Measurements from ENCODE around the gene SLC7A1.

The SLC7A1 gene

DNA sequence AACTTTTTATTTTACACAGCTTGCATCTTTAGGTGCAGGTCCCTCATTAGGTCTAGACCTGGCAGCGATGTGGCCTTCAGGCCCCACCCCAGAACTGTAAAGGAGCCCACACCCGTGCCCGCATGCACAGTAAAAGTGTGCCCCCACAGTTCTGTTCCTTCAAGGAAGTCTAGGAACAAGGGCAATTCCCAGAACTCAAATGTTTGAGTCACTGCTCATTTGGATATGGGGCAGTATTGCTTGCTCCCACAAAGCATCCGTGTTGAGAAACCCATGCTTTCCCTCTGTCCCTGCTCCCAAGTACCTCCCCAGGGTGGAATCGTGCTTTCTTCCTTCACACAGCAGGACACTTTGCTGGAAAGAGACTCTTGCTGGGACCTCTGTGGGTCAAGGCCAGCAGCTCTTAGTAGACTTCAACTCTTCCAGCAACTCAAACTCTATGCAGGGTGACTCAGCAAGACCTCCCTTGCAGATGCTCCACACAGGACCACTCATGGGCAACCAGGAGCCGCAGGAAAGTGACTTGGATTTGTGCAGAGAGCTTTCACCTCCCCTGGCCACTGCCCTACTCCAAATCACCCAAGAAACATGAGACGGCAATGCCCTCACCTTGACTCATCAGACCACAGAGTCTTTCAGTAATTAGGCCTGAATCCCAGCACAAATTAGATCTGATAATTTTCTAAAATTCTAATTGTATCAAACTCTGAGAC, 12.3 kb downstream of the SLC7A1 start:
- DNase-seq (ENCODE audit: low read depth in 2 of 2), result no peak

DNA sequence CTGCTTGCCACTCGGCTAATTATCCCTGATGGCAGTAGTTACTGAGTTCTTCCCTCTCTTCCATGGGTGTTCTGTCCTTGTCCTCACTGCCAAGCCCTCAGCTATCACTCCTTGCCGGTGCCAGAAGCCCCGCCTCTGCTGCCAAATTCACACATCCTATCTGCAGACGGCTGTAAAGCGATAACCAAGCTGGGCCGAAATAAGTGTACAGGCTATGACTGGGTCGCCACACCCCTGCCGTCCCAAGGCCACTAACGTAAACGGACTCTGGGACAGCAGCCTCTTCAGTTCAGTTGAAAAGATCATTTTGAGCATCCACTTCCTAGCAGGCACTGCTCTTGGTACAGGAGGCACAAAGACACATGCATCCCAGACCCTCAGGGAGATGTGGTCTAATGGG, 13.3 kb downstream of the SLC7A1 start:
- no peak for DNase-seq (ENCODE audit: low read depth in 2 of 2)

DNA sequence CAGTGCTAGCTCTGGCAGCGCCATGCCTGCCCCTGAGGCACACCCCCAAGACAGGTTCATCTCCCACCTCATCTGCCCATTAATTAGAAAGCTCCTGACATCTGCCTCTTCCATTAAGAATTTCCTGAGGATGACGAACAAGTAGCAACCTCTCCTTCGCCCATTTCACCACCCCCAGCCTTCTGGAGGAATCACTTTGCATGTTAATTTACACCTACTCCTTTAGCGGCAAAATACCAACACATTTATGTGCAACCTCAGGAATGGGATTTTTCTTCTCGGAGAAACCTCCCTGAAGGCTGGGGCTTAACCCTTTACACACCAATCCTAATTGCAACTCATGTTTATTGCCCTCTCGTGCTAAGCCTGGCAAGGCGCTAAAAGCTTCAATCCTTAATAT, 13.8 kb downstream of the SLC7A1 start:
- DNase-seq (ENCODE audit: low read depth in 2 of 2), result no peak

DNA sequence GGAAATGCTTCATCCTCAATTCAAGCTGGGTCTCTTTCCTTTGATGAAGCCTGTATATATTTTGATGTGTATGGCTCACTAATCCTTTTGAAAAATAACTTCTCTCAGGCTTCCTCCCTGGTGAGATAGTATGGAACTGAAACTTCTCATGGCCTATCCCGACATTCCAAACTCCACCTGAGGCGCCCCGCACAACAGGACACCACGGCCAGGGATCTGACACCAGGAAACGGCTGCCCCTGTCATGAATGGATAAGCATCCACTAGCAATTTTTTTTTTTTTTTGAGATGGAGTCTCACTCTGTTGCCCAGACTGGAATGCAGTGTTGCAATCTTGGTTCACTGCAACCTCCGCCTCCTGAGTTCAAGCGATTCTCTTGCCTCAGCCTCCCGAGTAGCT, 16.4 kb downstream of the SLC7A1 start:
- no peak for DNase-seq (ENCODE audit: low read depth in 2 of 2)

DNA sequence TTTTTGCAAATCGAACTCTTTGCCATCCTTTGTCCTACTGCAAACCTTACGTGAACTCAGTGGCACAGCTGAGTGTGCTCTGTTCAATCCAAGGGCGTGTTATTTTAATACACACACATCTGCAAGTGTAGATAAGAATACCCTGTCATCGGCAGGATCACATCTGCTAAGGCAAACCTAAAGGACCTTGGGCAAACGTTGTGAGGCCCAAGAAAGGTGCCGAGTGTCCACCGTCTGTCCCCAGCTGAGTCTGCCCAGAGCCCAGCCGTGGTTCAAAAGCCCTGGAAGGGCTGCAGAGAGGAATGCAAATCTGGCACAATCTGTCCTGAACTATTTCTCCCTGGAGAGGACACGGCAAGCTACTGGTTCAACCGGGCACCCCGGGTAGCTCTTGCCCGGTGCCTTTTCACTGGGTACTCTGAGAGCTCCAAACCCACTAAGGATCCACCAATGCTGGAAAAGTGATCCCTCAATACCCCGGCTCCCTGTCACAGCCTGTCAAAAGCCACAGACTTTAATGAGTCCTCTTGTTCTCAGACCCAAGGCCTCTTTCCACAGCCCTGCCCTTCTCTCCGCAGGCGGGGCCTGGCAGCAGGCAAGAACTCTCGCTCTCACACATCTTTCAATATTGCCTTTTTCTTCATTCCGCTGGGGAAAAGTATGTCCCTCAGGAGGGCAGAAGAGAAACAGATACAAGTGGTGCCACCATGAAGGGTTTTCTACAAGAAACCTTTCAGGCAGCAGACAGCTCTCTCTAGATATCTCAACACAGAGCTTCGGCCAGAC, 17.0 kb downstream of the SLC7A1 start:
- no peak for DNase-seq (ENCODE audit: low read depth in 2 of 2)

DNA sequence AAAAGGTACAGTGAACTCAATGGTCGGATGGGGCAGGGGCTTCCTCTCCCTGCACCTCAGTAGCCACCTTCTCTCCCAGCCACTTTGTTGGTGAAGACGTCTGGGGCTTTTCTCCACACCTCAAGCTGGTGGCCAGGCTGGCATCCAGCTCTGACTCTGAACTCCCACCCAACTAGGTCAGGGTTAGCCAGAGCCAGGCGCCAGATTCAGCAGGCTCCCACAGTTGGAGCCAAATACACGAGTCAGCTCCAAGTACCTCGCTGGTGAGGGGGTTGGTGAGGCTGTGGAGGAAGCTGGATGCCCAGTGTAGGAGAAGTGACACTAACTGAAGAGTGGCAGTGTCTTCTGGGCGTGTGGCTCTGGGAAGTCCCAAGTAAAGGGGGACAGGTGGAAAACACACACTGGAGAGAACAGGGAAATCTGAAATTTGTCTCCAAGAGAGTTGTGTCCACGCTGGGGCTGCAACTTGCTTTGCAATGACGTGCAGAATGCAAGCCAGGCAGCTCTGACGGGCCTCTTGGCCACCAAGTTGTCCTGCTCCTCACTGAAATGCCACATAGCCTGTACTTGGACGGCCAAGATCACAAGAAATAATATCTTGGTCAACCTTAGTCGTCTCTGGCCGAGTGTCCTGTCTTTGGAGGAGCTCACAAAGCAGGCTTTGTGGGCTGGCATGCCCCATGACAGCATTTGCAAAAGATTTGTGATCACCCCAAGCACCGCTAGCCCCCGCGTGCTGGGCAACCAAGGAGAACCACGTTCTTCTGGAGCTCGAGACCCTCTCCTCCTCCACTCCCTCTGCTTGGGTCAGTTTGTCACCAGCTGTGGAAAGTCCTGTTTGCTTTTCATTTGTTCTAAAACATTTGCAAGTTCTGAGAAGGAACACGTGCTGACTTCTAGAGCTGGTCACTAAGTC, 18.1 kb downstream of the SLC7A1 start:
- DNase-seq (ENCODE audit: low read depth in 2 of 2), result no peak

DNA sequence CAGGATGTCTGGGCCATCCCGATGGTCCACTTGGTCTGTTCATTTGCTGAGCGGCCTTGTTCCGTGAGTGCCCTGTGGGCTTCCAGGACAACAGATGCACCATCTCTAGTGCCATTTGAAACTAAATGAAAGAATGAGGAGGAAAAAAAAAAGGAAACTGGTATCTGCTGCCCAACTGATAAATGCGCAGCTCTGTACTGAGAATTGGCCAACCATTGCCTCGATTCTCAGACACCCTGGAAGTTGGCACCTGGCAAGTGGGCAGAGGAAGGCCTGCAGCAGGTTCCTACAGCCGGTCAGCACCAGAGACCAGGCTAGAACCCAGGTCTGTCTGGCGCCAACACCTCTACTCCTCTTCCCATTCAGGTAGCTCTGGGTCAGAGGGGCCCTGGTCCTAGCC, 18.9 kb downstream of the SLC7A1 start:
- DNase-seq (ENCODE audit: low read depth in 2 of 2), result no peak

DNA sequence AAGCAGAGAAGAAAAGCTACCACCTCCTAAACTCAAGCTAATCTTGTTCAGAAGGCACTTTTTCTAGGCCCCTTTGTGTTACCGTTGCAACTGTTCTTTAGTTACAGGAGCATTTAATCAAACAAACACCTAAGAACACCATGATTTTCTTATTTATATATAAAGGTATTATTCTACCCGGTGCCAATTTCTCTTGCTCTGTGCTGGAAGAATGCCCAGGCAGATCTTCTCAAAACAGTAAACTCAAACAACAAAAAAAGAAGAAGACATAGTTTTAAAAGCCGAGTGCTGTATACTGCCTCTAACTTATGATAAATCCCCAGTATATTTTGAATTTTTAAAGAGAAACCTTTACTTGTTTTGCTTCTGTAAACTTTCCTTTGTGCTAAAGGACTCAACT, 20.4 kb downstream of the SLC7A1 start:
- DNase-seq (ENCODE audit: low read depth in 2 of 2), result no peak

DNA sequence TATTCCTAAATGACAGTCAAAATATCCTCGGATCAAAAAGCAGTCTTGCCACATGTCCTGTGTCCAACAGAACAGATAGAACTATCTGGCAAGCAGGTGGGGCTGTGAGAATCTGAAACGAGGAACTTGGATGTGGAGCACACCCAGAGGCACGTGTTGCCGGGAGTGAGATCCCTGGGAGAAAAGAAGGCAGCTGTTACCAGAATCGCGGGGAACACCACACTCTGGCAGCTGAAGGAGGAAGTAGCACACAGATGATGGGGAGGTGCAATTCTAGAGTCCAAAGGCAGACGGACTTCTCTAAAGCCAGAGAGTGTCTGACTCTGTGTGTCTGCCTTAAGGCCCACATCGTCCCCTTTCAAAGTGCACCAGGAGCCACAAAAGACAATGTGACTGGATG, 22.3 kb downstream of the SLC7A1 start:
- no peak for DNase-seq (ENCODE audit: low read depth in 2 of 2)

DNA sequence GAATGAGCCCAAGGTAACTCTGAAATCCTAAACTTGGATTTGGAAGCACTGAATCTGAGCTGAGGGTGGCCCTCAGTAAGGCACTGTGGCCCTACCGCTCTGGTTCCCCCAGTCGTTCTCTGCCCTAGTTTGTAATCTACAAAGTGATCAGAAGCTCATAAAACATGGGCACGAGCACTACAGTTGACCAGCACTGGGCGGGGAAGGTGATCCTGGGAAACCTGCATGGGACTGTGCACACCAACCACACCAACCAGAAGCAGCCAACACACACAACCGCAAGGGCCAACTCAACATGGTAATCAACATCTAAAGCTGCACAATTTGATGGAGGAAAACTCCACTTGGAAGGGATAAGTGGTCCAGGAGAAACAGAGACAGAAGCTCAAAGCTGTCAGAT, 22.9 kb downstream of the SLC7A1 start:
- DNase-seq (ENCODE audit: low read depth in 2 of 2), result no peak

DNA sequence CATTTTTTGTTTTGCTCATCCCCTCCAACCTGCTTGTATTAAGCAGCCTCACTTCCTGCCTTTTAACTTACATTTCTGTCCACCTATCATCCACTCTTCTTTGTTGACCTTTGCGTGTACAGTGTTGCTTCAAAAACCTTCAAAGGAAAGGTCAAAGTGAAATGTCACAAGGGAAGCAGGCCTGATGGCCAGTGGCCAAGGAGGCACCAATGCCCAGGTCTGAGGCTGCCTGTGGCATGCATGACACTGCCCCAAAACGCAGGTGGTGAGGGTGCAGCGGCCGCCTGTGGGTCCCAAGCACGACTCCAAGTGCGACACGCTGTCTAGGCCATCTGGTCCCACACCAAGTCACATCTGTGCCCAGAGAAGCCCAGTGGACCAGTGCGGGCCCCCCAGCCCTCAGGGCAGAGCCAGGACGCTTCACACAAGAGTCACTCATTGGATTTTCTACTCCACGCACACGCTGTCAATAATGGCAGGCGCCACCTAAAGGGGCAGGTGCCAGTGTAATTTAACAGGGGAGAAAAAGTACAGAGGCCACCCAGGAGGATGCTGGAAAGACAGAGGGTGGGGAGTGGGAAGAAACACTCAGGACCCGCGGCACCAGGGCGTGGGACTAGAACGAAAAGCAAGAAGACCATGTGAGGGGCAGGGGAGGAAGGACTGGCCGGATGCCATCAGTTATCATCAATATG, 23.5 kb downstream of the SLC7A1 start:
- DNase-seq (ENCODE audit: low read depth in 2 of 2), result no peak

DNA sequence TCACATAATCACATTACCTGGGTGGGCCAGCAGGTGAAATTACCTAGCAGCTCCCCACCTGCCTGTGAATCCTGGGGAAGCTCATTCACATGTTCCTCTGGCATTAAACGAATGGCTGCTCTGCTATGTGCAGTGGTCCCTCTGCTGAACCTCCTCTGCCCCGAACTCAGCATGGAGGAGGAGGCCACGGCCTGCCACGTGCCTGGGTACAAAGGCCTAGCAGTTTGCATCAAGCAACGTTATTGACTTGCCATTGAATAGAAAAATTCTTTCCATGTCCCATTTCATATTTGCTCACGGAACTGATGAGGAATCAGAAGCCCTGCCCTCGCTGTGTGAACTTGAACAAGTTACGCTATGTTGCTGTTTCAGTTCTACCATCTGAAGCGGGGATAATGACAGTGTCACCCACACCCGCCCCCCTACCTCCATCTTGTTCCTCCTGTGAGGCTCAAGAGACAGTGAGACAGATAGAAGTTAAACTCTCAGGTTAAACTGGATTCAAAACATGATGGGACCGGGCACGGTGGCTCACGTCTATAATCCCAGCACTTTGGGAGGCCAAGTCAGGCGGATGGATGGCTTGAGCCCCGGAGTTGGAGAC, 25.3 kb downstream of the SLC7A1 start:
- DNase-seq (ENCODE audit: low read depth in 2 of 2), result no peak

DNA sequence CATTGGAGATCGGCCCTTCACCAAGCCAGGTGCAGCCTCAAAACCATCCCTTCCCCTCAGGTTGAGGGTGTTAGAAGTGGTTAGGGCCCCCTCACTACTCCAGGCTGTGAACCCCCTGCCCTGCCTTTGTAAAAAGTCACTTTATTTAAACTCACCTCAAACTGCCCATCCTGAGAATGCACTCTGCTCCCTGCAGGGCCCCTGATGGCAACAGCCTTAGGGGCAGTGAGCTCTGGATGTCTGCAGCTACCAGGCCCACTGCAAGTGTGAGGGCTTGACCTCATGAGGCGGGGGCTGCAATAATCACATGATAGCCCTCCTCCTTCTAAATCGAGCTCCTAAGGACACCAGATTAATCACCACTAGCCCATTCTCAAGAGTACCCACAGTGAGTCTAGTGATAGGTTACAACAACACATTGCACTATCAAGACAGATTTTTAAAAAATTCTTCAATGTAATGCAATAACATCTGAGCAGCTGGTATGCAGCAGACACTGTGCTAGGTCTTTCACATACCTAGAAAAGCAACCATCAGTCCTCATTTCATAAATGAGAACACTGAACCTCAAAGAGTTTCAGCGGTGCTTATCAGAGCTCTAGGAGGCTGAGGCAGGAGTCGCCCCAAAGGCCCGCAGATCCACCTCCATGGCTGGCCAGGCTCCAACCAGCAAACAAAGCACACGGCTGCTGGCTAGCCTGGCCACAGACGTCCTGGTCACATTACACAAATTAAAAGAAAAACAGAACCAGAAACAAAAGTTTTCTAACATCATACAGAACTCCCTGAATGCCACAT, 26.0 kb downstream of the SLC7A1 start:
- DNase-seq (ENCODE audit: low read depth in 2 of 2), result no peak

DNA sequence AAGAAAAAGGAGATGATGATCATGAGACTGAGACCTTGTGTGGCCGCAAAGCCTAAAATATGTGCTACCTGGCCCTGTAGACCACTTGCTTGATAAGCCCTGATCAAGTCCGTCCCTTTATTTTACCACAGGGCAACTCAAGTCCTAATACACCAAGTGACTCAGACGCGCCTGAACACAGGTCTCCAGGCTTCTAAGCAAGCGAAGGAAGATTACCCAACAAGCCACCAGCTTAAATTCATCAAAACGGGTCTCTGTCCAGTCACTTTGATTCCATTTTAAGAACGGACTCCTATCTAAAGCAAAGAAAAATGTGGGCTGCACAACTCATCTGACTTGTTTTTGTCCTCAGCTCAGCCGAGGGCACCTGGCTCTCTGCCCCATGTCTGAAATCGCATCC, 26.8 kb downstream of the SLC7A1 start:
- DNase-seq (ENCODE audit: low read depth in 2 of 2), result no peak

DNA sequence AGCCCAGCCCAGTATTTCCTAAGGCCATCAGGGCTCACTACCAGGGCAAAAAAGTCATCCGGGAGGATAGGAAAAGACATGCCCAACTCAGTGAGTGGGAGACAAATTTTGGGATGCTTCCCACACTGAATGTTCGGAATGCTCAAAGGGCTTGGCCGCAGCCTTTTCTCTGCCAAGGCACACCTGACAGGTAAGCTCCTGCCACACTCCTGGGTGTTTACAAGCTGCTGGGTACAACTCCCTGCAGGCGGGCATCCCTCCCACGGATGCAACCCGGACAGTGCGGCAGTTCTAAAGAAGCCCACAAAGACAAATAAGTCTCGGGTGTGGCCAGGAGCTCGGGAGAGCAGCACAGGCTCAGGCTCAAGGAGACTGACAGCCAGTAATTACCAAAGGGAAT, 28.1 kb downstream of the SLC7A1 start:
- DNase-seq (ENCODE audit: low read depth in 2 of 2), result no peak

DNA sequence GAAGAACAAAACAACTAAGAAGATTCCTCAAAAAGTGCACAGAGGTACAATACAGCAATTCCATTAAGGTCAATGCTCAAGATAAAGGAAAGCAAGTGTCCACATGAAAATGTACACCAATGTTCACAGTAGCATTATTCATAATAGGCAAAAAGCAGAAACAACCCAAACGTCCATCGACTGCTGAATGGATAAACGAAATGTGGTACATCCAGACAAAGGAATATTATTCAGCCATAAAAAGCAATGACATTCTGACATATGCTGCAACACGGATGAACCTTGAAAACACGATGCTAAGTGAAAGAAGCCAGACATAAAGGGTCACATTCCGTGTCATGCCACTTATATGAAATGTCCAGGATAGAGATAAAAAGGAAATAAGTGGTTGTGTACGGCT, 29.3 kb downstream of the SLC7A1 start:
- no peak for DNase-seq (ENCODE audit: low read depth in 2 of 2)

DNA sequence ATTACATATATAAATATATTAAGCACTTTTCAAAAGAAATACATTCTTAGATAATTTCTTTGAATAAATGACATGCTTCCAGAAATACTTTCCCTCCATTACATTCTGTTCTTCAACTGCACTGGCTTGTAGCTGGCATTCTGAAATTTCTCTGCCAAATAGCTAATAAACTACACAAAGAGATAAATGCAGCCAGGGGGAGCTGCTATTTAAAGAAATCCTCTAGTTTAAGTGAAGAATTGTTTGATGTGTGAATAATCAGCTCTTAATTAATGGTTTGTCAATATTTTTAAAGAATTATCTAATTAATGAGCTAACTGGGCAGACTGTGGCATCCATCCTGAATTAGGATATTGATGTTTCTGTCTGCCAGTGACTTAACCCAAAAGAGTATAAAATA, 30.7 kb downstream of the SLC7A1 start:
- DNase-seq (ENCODE audit: low read depth in 2 of 2), result no peak

DNA sequence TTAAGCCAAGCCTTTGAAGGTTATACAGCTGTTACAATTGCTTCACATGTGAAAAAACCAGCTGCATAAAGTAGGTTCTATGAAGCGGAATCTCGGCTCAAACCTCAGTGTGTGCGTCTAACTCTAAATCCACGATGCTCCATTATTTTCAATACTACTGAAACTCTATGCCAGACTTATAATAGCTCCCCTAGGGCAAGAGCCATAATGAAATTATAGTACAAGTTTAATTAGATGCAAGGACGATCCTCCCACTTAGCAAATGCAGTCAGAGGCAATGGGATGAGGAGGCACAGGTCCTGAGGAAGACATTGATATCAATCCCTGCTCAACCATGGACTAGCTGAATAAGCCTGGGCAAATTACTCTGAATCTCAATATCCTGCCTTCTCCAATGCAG, 31.1 kb downstream of the SLC7A1 start:
- DNase-seq (ENCODE audit: low read depth in 2 of 2), result no peak

DNA sequence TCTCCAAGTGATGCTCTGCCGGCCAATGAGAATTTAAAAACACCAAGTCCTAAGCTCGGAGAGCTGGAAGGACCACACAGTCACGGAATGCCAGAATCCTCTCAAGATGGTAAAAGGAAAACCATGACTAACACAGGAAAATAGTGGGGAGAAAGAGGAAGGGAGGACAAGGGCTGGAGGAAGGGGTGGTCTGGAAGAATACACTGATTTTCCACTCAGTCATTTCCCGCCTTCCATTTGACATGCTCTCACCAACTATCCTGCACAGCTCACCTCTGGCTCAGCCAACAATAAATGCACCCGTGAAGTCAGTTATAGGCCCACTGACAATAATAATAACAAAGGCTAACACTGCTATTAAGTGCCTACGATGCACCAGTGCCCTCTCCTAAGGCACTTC, 31.5 kb downstream of the SLC7A1 start:
- DNase-seq (ENCODE audit: low read depth in 2 of 2), result no peak

DNA sequence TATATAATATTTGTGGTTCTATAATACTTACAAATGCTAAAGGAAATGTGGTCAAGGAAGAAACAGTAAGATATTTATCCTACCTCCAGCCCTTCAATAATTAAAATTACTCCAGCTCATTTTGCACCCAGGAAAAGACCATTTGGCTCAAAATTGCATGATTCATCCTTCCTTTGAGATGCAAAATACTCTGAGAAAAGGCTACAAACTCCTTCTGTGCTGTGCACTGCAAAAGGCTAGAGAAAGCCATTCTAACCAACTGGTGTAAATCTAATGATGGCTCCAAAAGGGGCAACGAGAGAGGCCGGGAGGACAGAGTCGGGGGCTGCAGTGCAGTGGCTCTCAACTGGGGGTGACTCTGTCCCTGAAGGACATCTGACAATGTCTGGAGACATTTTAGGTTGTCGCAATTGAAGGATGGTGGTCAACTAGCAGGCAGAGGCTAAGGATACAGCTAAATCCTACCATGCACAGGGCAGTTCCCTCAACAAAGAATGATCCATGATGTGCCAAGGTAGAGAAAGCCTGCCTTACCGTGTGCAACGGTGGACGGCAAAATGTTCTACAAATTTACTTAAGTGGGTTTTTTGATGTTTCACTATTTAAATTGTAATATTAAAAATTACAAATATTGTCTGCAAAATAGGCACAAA, 32.6 kb downstream of the SLC7A1 start:
- DNase-seq (ENCODE audit: low read depth in 2 of 2), result no peak
